Stimulated activated CD8-positive, alpha-beta memory T cell treated with anti-CD3 and anti-CD28 coated beads, Interleukin-12 subunit alpha, Interleukin-12 subunit beta, amount 100 ng/mL, for 1 hour (primary cell): ENCODE measurements around the gene DAZAP2.
"Not testable (repeated sequence)": the region's sequence is repeated elsewhere in the genome, so short reads cannot be mapped to it uniquely, and the experiment has no call there.

Experiments used
- DNase-seq: peaks from one replicate; pipeline ENCODE4 v3.0.0-alpha.2; 2020; ENCODE audit warnings: low read depth

The DAZAP2 gene

DNA sequence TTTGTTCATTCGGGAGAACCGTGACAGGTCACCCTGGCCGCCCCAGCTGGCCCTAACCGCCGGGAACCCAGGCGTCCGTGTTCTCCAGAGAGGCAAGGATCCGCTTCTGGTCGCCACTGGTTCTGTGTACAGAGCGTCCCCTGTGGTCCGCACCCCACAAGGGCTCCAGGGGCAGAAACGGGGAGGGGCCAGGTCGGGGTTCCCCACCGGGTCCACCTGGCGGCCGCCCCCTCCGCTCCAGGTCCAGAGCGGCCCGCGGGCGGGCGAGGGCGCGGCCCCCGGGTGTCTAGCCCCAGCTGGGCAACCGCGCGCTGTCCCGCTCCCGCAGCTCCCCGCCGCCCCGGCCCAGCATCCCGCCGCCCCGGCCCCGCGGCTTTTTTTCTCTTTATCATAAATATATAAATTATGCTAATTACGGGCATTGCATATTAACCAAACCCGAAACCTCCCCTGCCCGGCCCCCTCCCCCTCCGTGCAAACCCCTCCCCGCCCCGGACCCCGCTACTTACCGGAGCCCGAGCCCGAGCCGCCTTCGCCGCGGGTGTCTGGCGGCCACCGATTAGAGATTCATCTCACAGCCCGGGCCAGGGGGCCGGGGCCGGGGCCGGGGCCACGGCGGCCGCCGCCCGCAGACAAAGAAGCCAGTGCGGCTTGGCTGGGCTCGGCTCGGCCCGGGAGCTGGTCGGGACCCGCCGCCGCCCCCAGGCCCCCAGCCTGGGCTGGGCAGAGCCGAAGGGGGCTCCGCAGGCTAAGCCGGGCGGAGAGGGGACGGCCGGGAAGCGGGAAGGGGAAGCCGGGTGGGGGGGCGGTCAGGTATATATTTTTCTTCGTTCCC is 21.3 kb upstream of the DAZAP2 start:
- peak; percentile 23 for DNase-seq

DNA sequence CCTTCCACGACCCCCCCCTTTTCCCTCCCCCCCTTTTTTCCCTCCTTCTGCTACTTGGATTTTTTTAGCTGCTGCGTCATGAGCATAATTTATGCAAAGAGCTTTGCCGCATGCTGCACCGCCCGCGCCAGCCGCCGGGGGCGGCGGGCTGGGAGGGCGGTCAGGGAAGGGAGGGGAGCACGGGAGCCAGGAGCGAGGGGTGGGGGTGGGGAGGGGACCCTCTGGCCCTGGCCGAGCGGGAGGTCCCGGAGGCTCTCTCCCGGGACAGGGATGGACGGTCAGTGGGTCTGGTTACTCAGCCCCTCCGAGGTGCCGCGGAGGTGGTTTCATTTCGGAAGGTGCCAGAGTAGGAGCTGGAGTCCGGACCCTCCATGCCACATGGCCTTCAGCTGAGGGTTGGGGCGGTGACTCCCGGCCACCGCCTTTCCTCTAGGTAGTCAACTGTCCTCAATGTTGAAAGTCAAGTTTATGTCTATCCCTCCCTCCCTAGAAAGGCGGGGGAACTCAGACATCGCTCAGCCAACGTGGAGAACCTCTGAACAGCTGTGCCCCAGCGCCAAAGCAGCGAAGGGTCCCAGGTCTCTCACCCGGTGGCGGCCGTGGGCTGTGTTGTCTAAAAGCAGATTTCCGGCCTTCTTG is 20.5 kb upstream of the DAZAP2 start, which contains the start of gene POU6F1:
Gene POU6F1 (minus strand): TSS at position 95 of the 639 bp plus-strand sequence. CDS start 11,226 bp downstream, outside the sequence.
- peak; percentile 26 for DNase-seq

DNA sequence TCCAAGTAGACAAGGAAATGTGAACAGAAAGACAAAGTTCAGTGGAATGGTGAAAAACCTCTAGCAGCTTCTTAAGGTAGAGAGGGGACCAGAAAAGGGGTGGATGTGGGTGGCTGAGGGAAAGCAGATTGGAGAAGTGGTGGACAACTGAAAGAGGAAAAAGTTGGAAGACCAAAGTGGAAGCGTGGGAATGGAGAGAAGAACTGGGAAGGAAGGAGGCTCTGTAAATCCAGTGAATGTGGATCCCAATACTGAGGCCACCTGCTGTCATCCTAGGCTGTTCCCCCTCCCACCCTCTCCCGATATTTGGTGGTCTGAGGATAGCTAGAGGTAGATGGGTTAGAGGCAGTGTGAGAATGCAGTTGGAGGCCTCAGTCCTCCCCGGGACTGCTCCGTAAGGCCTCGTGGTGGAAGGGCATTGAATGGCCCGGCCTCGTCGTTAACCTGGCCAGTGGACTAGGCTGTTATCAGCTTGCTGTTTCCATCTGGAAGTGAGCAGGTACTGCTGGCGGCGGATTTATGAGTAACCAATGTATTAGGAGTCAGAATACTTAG is 19.9 kb upstream of the DAZAP2 start:
- no peak for DNase-seq

DNA sequence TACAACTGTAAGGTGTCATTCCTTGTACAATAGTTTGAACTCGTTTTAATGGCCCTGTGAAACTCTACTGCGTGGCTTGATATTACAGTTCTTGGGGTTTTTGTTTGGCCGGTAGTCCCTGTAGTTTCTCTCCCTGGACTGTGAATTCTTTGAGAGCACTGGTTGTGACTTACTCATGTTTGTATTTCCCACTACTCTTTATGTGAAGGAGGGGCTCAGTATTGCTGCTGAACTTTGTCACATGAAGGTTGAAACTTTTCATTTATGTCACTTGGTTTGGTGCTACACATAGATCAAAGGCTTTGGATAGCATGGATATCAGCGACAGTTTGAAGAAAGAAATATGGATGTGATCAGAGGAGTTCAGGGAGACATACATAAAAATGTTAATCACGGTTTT is 19.3 kb upstream of the DAZAP2 start:
- no peak for DNase-seq

DNA sequence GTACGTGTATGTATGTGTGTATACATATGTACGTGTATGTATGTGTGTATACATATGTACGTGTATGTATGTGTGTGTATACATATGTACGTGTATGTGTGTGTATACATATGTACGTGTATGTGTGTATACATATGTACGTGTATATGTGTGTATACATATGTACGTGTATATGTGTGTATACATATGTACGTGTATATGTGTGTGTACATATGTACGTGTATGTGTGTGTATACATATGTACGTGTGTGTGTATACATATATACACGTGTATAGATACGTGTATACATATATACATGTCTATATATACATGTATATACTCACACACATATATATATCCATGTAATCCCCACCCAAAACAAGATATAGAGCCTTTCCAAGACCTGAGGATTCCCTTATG is 18.8 kb upstream of the DAZAP2 start:
- not testable (repeated sequence) for DNase-seq

DNA sequence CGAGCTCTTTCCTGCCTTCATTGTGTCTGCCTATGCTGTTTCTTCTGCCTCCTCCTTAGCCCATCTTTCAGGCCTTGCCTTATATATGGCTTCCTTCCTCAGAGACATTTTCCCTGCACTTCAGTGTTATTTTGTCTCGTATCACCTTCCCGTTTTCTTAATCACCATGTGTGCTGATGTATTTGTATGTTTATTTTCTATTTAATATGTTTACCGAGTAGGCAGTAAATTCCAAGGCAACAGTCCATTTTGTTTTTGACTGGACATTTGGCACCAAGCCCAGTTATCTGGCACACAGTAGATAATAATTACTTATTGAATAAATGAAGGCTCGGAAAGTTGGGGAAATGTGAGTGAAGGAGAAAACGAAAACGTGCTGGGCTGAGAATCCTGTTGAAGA is 16.2 kb upstream of the DAZAP2 start:
- no peak for DNase-seq

DNA sequence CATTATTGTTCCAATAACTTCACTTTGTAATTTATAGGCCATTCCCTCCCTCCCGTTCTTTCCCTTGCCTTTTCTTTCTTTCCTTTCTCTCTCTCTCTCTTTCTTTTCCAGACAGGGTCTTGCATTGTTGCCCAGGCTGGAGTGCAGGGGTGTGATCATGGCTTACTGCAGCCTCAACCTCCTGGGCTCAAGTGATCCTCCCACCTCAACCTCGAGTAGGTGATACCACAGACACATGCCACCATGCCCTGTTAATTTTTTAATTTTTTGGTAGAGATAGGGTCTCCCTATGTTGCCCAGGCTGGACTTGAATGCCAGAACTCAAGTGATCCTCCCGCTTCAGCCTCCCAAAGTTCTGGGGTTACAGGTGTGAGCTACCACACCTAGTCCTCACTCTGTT is 14.0 kb upstream of the DAZAP2 start:
- no peak for DNase-seq

DNA sequence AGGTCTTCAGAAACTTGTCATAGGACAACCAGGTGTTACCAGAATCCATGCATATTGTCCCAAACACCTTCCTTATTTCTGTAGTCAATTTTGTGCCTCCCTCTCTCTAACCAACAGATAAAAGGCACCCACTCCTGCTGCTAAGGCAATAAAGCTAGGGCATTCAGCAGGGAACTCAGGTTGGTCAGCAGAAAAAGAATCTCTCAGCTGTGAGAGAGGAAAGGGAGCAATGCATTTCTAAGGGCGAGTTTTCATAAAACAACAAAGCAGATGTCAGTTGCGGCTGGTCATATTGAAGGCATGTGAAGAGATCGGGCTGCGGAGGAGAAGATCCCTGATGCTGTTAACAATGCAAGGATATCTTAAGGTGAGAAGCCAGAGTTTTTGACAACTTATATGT is 13.4 kb upstream of the DAZAP2 start:
- no peak for DNase-seq

DNA sequence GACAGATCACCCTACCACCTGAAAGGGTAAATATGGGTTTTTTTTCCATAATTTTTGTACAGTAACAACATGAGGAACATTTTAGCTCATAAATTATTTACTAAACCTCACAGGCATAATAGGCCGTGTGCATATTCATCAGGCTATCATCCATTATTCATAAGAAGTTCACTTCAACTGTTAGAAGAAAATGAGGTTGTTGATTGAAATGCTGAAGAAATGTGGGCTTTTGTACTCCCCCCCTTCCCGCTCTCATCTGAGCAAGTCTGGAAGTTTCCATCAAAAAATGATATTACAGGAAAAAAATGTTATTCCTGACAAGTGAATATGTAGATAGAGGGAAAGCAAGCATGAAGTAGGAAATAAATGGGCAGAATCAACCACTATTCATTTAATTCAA is 12.9 kb upstream of the DAZAP2 start:
- no peak for DNase-seq

DNA sequence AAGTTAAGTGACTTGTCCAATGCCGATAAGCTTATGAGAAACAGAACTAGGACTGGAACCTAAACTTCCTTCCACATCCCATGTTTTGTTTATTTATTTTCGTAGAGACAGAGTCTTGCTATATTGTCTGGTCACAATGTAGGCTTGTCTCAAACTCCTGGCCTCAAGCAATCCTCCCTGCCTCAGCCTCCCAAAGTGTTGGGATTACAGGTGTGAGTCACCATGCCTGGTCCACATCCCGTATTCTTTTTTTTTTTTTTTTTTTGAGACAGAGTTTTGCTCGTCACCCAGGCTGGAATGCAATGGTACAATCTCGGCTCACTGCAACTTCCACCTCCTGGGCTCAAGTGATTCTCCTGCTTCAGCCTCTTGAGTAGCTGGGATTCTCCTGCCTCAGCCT is 11.5 kb upstream of the DAZAP2 start:
- not testable (repeated sequence) for DNase-seq

DNA sequence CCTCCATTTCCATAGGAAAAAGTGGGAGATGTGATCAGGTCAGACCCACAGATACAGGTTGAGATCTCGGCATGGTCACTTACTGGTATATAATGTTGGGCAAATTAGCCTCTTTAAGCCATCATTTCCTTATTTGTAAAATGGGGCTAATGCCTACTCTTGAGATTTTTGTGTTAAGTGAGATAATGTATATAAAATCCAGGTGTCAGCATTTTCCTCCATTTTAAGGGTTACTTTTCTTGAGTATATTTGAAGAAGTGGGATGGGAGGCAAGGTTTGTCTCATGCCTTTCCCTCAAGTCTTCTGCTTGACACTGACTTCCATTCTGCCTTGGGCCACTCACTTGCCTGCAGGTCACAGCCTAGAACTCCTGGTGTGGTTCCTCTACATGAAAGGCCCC is 10.7 kb upstream of the DAZAP2 start:
- DNase-seq, result no peak

DNA sequence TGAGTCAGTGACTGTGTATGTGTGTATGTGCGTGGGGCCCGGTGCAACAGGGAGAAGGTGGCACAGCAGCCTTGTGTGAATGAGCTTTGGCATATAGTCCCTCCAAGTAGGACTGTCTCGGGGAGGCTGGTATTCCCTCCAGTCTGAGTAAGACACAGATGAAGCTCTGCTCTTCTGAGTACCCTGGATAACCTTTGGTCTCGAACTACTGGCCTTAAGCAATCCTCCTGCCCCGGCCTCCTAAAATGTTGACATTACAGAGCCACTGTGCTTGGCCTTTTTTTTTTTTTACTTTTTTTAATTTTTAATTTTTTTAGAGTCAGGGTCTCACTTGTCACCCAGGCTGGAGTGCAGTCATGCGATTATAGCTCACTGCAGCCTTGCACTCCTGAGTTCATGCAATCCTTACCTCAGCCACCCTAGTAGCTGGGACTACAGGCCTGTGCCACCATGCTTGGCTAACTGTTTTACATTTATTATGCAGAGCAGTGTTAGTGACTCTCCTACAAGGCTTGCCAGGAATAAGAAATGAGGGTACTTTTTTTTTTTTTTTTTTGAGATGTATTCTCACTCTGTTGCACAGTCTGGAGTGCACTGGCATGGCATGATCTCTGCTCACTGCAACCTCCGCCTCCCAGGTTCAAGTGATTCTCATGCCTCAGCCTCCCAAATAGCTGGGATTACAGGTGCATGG is 9.4 kb upstream of the DAZAP2 start:
- DNase-seq, result no peak

DNA sequence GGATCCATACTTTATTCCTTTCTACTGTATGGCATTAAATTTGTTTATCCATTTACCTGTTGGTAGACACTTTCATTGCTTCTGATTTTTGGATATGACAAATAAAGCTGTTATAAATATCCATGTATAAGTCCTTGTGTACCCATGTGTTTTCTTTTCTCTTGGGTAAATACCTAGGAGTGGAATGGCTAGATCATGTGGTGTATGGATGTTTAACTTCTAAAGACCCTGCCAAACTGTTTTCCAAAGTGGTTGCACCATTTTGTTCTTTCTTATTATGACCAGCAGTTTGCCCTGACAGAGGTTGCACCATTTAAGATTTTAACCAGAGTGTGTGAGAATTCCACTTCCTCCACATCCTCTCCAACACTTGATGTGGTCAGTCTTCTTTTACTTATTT is 6.0 kb upstream of the DAZAP2 start:
- no peak for DNase-seq

DNA sequence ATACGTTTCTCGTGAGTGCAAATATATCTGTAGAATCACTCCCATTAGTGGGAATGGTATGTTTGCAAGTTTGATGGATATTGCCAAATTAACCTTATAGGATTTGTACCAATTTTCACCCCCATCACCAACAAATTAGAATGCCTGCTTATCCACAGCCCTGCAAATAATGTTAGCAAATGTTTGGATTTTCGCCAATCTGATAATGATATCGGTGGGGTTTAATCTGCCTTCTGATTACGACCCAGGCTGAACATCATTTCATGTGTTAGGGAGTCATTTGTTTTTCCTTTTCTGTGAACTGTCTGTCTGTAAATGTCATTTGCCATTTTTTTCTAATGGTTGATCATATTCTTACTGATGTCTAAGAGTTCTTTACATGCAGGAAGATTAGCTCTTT is 4.1 kb upstream of the DAZAP2 start:
- no peak for DNase-seq

DNA sequence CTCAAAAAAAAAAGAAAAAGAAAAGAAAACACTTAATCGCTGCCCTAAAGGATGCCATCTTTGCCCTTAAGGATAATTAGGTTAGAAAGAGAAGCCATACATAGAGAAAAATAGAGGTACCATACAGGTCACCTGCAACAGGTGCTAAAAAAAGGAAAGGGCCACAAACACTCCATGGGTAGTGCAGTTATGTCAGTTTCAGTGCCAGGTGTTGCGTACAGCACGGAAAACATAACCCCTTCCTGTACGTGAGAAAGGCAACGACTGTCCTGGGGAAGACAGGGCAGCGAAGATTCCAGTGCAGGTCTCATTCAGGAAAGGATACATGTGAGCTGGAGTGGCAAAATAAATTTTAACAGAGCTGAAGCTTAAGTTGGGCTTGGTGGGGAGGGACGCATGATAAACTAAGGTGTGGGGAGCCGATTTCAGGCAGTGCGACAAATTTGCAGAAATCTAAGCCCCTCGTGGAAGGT is 553 bp upstream of the DAZAP2 start:
- DNase-seq, result no peak

DNA sequence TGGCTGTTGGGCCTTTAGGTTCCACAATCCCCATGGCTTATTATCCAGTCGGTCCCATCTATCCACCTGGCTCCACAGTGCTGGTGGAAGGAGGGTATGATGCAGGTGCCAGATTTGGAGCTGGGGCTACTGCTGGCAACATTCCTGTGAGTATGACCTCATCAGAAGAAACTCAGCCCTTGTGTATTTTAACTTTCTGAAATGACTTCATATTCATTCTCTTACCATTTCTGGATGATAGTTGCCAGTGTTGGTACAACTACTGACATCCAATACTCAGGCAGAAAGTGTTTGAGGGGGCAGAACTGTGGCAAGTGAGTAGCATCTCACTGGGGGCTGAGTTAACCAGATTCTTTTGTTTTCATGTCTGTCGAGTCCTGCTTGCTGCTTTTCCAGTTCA is 2.3 kb downstream of the DAZAP2 start:
- no peak for DNase-seq

DNA sequence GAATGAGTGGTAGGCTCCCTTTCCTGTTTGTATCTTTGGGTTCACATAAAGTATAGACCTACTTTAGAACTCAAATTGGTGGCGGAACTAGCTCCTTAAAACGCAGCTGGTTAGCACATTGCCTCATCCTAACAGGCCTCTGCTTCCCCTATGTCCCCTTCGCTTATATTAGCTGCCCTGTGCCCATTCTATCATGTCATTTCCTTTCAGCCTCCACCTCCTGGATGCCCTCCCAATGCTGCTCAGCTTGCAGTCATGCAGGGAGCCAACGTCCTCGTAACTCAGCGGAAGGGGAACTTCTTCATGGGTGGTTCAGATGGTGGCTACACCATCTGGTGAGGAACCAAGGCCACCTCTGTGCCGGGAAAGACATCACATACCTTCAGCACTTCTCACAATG is 3.5 kb downstream of the DAZAP2 start:
- DNase-seq, result no peak

DNA sequence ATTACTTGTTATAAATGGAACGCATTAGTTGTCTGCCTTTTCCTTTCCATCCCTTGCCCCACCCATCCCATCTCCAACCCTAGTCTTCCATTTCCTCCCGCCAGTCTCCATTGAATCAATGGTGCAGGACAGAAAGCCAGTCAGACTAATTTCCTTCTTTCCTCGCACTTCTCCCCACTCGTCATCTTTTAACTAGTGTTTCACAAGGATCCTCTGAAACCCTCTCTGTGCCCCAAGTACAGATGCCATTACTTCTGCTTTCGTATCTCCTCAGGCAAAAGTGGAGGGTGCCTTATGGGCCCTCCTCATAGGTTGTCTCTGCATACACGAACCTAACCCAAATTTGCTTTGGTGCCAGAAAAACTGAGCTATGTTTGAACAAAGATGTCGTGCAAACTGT is 4.2 kb downstream of the DAZAP2 start:
- no peak for DNase-seq

DNA sequence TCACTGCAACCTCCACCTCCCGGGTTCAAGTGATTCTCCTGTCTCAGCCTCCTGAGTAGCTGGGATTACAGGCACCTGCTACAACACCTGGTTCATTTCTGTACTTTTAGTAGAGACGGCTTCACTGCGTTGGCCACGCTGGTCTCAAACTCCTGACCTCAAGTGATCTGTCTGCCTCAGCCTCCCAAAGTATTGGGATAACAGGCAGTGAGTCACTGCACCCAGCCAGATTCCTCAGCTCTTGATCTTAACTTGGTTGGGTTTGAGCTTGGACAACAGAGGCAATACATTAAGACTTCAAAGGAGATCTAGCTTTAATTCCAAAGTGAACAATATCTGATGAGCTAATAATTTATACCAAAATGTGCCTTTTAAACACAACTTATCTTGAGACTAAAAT is 5.6 kb downstream of the DAZAP2 start:
- no peak for DNase-seq

DNA sequence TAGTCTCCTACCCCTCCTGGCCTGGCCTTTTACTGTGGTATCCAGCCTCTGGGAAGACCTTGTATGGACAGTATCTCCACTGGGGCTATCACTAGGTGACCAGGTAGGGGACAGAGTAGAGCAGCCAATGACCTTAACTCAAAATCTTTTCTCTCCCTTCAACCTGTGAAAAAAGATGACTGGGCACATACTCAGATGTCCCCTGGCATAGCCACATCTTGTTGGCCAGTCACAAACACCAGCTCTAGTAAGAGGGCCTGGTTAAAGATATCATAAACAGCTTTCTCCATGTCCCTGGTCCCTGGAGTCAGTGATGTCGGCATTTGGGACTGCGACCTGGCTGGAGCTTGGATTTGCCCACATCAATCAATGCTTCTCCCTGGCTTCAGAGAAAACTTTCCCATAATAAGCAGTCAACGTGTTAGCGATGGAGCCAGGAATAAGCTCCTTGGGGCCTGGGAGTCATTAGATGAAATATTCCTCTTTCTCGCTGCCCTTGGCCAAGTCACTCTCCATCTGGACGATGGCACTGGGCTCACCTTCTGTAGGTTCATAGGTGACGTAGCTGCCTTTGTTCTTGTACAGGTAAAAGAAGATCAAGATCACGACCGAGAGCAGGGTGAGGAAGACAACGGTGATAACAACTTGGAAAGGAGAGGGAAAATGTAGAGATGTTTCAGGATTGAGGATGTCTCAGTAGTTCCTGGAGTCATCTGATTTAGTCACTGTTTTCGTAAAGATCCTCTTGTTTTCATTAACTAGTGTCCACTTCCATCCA is 7.0 kb downstream of the DAZAP2 start:
- no peak for DNase-seq

DNA sequence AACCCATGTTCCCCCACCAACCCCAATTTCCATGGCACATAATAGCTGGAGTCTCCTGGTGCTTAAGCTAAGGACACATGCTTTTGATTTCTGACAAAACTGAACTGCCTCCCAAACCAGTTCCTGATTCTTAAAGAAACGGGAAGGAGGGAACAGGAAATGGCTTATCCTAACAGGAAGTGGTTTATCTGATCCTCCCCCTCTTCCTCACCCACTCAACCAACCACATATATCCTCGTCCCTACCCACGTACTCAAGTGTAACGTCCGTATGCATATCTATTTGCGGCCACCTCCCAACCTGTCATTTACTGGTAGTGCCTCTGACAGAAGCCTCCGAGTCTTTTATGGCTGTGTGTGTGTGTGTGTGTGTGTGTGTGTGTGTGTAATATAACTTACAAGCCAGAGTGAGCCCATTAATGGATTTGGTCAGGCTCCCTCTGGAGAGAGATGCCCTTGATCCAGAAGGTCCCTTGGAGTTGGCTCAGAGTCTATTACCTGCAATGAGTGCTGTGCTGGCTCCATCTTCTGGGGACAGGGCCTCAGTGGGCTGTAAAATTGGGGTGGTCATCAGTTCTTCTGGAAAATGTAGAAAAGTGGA is 7.7 kb downstream of the DAZAP2 start:
- no peak for DNase-seq
